HG03097 (cell line): Measurements from ENCODE around the gene PRPF39.

Source experiments
- ATAC-seq: cut with Tn5 transposase; IDR thresholded peaks from one replicate; pipeline ENCODE4 v1.9.1; 2021; ENCODE audit not compliant: unreplicated experiment, low FRiP score

Gene PRPF39, protein sequence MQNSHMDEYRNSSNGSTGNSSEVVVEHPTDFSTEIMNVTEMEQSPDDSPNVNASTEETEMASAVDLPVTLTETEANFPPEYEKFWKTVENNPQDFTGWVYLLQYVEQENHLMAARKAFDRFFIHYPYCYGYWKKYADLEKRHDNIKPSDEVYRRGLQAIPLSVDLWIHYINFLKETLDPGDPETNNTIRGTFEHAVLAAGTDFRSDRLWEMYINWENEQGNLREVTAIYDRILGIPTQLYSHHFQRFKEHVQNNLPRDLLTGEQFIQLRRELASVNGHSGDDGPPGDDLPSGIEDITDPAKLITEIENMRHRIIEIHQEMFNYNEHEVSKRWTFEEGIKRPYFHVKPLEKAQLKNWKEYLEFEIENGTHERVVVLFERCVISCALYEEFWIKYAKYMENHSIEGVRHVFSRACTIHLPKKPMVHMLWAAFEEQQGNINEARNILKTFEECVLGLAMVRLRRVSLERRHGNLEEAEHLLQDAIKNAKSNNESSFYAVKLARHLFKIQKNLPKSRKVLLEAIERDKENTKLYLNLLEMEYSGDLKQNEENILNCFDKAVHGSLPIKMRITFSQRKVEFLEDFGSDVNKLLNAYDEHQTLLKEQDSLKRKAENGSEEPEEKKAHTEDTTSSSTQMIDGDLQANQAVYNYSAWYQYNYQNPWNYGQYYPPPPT

DNA sequence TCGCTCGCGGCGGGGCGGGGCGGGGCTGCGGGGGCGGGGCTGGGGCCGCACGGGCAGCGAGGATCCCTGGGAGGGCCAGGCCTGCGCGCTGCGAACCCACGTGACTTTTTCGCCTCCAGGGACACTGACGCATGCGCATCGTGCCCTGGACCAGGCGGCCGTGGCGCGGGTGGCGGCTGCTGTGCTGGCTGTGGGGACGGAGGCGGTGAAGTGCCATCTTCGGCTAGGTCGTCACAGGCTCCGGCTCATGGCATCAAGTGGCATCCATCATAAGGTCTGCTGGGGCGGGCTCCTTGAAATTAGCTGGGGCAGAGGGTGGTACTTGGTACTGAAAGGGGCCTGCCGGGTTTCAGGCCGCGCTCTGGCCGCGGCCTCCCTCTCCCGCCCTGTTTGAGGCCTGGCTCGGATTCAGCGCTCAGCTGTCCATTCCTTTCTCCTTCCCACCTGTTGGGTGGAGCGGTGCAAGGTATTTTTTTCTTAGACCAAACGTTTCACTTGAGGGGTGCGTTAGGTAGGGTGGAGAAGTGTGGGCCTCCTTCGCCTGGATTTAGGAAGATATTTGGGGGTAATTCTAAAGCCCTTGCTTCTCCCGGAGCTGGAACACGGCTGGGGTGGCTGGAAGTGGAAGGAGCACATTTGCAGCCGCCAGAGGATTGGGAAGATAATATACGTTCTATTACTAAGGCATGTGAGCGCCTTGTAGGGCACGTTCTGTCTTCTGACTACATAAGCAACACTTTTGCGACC lies at the start of gene PRPF39:
TSS of gene PRPF39 (plus strand) at position 141 of the 747 bp plus-strand sequence. CDS start 11,124 bp downstream, outside the sequence.
- peak; percentile 92 for ATAC-seq

DNA sequence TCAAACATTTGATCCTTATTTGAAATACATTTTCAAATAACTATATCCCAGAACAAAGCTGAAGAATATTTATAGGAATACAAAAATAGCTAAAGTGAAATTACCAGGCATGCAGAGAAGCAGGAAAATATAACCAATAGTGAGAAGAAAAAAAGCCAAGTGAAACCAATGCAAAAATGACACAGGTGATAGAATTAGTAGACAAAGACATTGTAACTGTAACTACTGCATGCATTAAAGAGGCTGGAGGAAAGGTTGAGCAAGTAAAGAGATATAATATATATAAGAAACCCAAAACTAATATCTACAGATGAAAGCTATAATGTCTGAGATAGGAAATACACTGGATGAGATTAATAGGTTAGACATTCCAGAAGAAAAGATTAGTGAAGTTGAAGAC lies 49.2 kb upstream of the PRPF39 start:
- ATAC-seq = no peak

DNA sequence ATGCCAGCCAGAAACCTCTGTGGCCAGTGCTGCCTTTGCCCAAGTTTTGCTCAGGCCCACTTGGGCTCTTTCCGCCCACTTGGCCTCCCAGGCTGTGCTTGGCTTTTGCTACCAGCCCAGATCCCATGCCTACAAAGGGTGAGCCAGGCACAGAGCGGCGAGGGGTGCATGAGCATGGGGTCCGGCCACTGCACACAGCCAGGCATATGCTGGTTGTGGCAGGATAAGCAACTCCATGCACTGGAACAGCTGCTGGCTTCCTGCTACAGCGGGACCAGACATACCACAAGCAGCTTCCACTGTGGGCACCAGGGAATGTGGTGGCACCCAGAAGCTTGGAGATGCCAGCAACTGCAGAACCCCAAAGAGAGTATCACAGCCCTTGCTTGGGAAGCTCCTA lies 45.7 kb upstream of the PRPF39 start:
- no peak for ATAC-seq

DNA sequence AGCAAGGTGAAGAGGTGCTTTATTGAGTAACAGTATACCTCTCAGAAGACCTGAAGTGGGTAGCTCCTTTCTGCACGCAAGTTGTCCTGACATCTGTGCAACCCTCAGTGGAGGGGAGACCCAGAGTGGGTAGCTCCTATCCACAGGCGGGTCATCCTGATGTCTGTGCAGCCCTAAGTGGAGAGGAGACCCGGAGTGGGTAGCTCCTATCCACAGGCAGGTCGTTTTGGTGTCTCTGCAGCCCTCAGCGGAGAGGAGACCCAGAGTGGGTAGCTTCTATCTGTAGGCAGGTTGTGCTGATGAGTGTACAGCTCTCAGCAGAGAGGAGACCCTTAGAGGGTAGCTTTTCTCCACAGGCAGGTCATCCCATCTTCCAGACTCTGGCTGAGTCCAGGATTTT lies 45.1 kb upstream of the PRPF39 start:
- no peak for ATAC-seq

DNA sequence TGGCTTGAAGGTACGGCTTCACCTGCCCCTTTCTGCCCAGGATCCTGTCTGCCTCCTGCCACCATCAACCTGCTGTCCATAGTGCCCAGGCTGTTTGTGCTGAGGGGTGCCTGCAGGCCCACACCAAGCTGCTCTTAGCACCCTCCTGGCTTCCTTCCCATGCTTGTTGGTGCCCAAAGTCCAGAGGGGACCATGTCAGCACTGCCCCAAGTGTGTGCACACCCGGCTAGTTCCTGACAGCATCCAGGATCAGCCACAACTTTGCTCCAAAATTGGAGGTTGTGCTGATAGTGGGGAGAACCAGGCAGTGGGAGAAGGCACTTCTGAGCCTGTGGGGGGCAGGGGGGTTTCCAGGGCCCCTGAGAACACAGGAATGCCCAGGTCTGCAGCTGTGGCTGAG lies 44.5 kb upstream of the PRPF39 start:
- no peak for ATAC-seq

DNA sequence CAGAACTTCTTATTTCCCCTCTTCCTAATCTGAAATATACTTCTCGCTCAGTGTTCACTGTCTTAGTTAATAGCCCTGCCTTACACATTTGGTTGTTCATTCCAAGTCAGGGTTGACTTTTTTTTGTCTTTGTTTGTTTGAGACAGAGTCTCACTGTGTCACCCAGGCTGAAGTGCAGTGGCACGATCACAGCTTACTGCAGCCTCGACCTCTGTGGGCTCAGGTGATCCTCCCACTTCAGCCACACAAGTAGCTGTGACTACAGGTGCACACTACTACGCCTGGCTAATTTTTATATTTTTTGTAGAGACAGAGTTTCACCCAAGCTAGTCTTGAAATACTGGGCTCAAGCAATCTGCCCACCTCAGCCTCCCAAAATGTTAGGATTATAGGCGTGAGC lies 42.3 kb upstream of the PRPF39 start:
- ATAC-seq = no peak

DNA sequence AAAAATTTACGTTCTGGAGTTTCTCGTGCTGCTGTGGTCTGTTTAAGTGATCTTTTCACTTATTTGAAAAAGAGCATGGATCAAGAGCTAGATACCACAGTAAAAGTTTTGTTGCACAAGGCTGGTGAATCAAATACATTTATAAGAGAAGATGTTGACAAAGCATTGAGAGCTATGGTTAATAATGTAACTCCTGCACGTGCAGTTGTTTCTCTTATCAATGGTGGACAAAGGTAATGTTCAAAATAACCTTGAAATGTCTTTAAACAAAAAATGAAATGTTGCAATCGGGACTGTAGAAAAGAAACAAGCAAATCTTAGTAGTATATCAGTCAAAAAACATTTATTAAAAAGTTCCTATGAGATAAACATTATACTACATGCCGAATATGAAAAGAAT lies 39.3 kb upstream of the PRPF39 start:
- no peak for ATAC-seq

DNA sequence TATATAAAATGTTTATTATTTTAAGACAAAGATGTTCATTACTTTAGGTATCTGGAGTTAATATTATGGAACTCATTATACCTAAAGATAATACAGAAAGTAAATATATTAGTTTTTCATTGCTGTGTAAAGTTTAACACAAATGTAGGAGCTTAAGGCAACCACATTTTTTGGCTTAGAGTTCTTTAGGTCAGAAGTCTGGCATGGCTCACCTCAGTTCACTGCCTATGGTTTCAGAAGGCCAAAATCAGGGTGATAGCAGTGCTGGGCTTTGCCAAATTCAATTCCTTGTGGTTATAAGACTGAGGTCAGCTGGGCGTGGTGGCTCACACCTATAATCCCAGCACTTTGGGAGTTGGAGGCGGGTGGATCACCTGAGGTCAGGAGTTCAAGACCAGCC lies 35.5 kb upstream of the PRPF39 start:
- ATAC-seq = no peak

DNA sequence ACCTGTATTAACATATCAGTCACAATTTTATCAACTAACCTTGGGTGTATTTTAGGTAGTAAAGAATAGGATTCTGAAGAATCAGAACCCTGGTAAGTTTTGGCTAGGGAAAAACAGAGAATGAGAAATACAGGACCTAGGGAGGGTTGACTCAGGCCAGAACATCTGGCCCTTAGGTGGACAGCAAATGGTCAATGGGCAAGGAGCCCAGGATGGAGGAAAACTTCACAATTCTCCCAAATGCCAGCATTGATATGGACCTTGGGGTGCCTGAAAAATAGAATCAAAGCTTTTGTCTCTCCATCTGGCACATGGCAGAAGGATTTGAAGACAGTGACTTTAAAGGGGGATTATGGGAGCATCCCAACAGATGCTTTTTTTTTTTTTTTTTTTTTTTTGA lies 32.7 kb upstream of the PRPF39 start:
- no peak for ATAC-seq

DNA sequence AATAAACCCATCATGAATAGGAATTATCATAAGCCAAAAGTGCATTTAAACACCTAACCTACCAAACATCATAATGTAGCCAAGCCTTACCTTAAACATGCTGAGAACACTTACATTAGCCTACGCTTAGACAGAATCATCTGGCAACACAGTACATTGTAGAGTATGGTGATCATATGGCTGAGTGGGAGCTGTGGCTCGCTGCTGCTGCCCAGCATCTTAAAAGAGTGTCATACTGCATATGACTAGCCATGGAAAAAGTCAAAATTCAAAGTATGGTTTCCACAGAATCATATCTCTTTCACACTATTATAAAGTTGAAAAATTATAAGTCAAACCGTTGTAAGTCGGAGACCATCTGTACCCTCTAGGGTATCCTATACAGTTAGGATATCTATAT lies 32.0 kb upstream of the PRPF39 start:
- ATAC-seq = no peak

DNA sequence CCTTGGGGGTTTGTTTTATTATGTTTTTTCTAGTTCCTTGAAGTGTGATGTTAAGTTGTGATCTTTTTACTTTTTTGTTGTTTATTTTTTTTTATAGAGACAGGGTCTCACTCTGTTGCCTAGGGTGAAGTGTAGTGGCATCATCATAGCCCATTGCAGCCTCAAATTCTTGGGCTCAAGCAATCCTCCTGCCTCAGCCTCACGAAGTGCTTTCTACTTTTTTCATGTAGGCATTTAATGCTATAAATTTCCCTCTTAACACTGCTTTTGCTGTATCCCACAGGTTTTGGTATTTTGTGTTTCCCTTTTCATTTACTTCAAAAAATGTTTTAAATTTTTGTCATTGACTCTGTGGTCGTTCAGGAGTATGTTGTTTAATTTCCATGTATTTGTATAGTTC lies 26.6 kb upstream of the PRPF39 start:
- ATAC-seq = no peak

DNA sequence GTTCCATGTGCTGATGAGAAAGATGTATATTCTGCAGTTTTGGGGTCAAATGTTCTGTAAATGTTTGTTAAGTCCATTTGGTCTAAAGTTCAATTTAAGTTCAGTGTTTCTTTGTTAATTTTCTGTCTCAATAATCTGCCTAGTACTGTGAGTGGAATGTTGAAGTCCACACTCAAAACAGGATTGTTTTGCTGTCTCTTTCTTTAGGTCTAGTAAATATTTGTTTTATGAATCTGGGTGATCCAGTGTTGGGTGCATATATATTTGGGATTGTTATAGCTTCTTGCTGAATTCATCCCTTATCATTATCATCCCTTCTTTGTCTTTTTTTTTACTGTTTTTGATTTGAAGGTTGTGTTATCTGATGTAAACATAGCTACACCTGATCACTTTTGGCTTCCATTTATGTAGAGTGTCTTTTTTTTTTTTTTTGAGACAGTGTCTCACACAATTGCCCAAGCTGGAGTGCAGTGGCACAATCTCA lies 26.0 kb upstream of the PRPF39 start:
- ATAC-seq = no peak

DNA sequence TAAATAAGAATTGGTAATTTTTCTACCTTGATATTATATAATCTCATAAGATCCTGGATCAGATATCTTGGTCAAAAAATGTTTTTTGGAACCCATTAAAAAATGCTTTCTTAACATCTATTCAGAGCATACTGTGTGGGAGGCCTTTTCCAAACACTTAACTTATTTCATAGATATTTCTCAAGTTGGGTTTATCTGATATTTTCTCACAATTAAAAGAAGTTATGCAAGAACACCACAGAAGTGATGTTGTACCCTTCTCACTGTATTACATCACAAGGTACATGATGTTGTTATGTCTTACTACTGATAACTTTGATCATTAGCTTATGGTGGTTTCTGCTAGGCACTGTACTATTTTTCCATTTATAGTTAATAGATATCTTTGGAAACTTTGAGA lies 23.4 kb upstream of the PRPF39 start:
- no peak for ATAC-seq

DNA sequence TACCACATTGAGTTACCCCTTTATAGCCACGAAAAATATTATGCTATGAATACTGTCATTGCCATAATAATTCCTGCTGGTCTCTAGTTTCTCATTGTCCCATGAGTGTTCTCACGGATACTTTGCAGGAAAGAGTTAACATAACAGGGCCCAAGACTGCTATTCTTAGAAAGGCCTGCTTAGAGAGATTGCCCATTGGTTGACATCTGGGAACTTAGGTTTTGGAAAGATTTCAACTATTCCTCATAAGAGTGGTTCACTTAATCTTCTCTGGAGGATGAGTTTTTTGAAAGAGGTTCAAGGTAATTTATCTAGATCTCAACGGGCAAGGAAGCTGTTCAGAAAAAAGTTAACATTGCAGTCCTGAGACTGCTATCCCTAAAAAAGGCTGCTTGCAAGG lies 18.4 kb upstream of the PRPF39 start:
- no peak for ATAC-seq

DNA sequence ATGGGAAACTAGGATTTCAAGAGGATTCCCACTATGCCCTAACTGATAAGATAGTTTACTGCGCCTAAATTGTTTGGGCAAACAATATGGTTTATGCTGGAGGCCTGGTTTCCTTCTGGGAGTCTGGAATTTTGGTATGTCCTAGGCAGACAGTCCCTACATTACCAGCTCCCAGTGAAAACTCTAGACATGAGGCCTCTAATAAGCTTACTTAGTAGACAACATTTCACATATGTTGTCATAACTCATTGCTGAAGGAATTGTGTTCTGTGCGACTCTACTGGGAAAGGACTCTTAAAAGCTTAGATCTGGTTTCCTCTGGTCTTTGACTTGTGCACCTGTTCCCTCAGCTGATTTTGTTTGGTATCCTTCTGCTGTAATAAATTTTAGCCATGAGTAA lies 18.0 kb upstream of the PRPF39 start:
- ATAC-seq = no peak

DNA sequence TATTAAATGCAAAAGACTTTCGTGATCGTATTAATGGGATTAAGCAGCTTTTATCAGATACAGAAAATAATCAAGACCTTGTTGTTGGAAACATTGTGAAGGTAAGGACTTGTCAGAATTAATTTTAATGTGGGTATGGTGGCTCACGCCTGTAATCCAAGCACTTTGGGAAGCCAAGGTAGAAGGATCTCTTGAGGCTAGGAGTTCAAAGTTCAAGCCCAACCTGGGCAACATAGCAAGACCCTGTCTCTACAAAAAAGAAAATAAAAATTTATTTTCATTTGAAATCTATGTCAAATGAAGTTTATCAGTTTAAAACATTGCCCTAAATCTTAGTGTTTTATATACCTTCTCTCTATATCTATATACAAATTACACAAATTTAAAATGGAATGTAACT lies 17.2 kb upstream of the PRPF39 start:
- no peak for ATAC-seq

DNA sequence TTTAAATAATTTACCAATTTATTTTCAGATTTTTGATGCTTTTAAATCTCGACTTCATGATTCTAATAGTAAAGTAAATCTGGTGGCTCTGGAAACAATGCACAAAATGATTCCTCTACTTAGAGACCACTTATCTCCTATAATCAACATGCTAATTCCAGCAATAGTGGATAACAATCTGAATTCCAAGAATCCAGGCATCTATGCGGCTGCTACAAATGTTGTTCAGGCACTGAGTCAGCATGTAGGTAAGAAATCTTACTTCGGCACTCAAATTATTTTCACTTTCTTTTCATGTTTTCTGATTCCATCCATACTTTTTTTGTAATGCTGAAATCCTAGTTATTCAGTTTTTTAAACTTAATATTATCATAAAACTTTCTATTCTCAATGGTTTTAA lies 15.5 kb upstream of the PRPF39 start:
- no peak for ATAC-seq

DNA sequence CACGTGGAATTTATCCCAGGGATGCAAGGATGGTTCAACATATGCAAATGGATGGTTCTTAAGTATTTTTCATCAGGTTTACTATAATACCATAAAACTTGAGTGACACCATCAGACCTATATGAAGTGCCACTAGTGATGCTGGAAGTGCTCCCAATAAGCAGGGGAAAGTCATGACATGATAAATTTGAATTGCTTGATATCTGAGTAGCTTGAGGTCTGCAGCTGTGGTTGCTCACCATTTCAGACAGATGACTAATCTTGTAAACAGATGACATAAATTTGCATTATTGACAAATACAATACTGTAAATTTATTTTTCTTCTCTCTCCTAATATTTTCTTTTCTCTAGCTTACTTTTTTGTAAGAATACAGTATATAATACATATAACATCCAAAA lies 13.7 kb upstream of the PRPF39 start:
- no peak for ATAC-seq

DNA sequence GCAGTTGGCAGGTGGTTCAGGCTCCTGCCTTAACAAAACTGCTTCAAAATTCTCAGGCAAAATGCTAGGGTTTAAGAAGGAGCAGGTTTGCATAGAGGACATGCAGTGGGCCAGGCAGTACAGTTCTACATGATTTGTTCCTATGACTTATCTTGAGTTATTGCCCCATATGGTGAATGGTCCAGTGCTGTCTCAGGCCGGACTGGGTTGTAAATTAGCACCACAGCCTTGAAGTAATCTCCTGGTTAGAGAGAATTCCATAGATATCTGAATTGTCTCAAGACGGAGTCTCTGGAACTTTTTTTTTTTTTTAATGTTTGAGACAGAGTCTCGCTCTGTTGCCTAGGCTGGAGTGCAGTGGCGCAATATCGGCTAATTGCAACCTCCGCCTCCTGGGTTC lies 11.8 kb upstream of the PRPF39 start:
- no peak for ATAC-seq

DNA sequence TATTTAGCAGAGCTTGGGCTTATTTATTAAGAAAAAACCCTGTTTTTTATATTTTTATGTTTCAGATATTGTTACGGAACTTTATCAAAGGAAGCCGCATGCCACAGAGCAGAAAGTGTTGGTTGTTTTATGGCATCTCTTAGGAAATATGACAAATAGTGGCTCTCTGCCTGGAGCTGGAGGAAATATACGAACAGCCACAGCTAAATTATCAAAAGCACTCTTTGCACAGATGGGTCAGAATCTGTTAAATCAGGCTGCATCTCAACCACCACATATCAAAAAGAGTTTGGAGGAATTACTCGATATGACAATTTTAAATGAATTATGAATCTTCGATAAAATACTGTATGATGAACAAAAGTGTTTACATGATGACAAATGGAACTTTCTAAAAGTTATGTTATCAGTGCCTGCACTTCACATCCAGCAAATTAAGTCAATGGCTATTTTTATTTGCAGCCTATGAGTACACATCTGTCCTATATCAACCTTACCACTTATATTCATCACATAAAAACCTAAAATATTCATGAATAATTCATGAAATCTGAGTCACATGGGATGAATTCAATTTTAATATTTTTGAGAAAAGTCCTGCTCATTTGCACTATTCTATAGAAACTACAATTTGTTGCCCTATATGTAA lies 10.6 kb upstream of the PRPF39 start:
- no peak for ATAC-seq

DNA sequence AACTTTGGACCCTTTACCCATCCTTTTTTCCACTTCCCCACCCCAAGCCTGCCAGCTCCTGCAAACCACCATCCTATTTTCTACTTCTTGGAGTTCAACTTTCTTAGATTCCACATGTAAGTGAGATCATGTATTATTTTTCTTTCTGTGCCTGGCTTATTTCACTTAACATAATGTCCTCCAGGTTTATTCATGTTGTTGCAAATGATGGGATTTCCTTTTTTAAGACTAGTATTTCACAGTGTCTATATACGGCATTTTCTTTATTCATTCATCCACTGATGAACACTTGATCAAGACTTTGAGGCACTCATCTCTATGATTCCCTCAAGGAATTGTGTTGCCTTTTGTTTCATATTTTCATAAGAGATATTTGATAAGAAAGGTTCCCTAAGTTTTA lies 5.6 kb upstream of the PRPF39 start:
- no peak for ATAC-seq
